ENCODE data around the gene LINC01488.

Gene LINC01488

GRCh38 chr11:69465236-69466000 is 16.0 kb upstream of the LINC01488 start:
- no peak for DNase-seq

GRCh38 chr11:69466039-69466438 is 15.4 kb upstream of the LINC01488 start:
- DNase-seq, result no peak

- no peak for DNase-seq
Measured at GRCh38 chr11:69467196-69467595, 14.3 kb upstream of the LINC01488 start.

GRCh38 chr11:69467646-69468045 is 13.8 kb upstream of the LINC01488 start:
- DNase-seq, result no peak

- DNase-seq, result no peak
Measured at GRCh38 chr11:69468221-69468620, 13.2 kb upstream of the LINC01488 start.

- DNase-seq, result no peak
Measured at GRCh38 chr11:69468911-69469885, 12.3 kb upstream of the LINC01488 start.

GRCh38 chr11:69470301-69470700 is 11.2 kb upstream of the LINC01488 start:
- no peak for DNase-seq

GRCh38 chr11:69470793-69471728 is 10.4 kb upstream of the LINC01488 start:
- no peak for DNase-seq

GRCh38 chr11:69471729-69472540 is 9.5 kb upstream of the LINC01488 start:
- DNase-seq, result no peak

- no peak for DNase-seq
Measured at GRCh38 chr11:69472541-69473275, 8.8 kb upstream of the LINC01488 start.

GRCh38 chr11:69473276-69473845 is 8.1 kb upstream of the LINC01488 start:
- DNase-seq, result no peak

GRCh38 chr11:69474736-69475135 is 6.7 kb upstream of the LINC01488 start:
- no peak for DNase-seq

GRCh38 chr11:69475141-69475865 is 6.2 kb upstream of the LINC01488 start:
- DNase-seq, result no peak

GRCh38 chr11:69475866-69476471 is 5.5 kb upstream of the LINC01488 start:
- DNase-seq, result no peak

- DNase-seq, result no peak
Measured at GRCh38 chr11:69476509-69476961, 4.9 kb upstream of the LINC01488 start.

- no peak for DNase-seq
Measured at GRCh38 chr11:69477086-69477485, 4.4 kb upstream of the LINC01488 start.

- DNase-seq, result no peak
Measured at GRCh38 chr11:69479591-69480271, 1.7 kb upstream of the LINC01488 start.

GRCh38 chr11:69480547-69481392 is 693 bp upstream of the LINC01488 start:
- DNase-seq, result no peak

Data from SIG-M5 (cell line).